Urothelium cell line (cell line): ENCODE results near the gene CLSTN1.
"Not testable (repeated sequence)": the region's sequence is repeated elsewhere in the genome, so short reads cannot be mapped to it uniquely, and the experiment has no call there.

Experiments
- DNase-seq: peaks from one replicate; pipeline ENCODE4 v3.0.0; 2011; ENCODE audit warnings: low spot score, mixed read lengths
- FAIRE-seq: peaks from 2 replicates; lab custom pipeline; 2011; peaks lifted over from hg19 to GRCh38; lab: Jason Lieb, UNC

The CLSTN1 gene

GRCh38 chr1:9768983-9769382, 54.8 kb downstream of the CLSTN1 start:
- FAIRE-seq (no peak), DNase-seq (no peak)

GRCh38 chr1:9767964-9768668, 55.6 kb downstream of the CLSTN1 start:
- FAIRE-seq (no peak), DNase-seq (no peak)

GRCh38 chr1:9766759-9767442, 56.9 kb downstream of the CLSTN1 start:
- DNase-seq (peak; percentile 75), FAIRE-seq (peak; percentile 89)

- no peak for FAIRE-seq
- no peak for DNase-seq
Observed at GRCh38 chr1:9764550-9764949, 59.2 kb downstream of the CLSTN1 start.

- DNase-seq (no peak), FAIRE-seq (no peak)
Observed at GRCh38 chr1:9763914-9764313, 59.9 kb downstream of the CLSTN1 start.

GRCh38 chr1:9762446-9762845, 61.3 kb downstream of the CLSTN1 start:
- not testable (repeated sequence) for DNase-seq, FAIRE-seq

- FAIRE-seq (no peak), DNase-seq (no peak)
Observed at GRCh38 chr1:9761855-9762254, 61.9 kb downstream of the CLSTN1 start.

- DNase-seq (no peak), FAIRE-seq (no peak)
Observed at GRCh38 chr1:9760824-9761223, 62.9 kb downstream of the CLSTN1 start.

GRCh38 chr1:9759939-9760338, 63.8 kb downstream of the CLSTN1 start:
- FAIRE-seq (no peak), DNase-seq (no peak)

GRCh38 chr1:9758559-9759121, 65.1 kb downstream of the CLSTN1 start:
- no peak for FAIRE-seq
- DNase-seq: no peak

GRCh38 chr1:9755441-9755995, 68.2 kb downstream of the CLSTN1 start:
- DNase-seq: no peak

GRCh38 chr1:9753121-9753531, 70.6 kb downstream of the CLSTN1 start:
- DNase-seq: no peak
- FAIRE-seq: no peak

More at GRCh38 chr1:9755441-9755995, 68.2 kb downstream of the CLSTN1 start:
- FAIRE-seq: no peak

- DNase-seq: no peak
- no peak for FAIRE-seq
Observed at GRCh38 chr1:9751971-9752370, 71.8 kb downstream of the CLSTN1 start.

GRCh38 chr1:9749361-9749760, 74.4 kb downstream of the CLSTN1 start:
- FAIRE-seq (no peak), DNase-seq (no peak)

GRCh38 chr1:9748391-9748790, 75.4 kb downstream of the CLSTN1 start:
- not testable (repeated sequence) for FAIRE-seq

GRCh38 chr1:9746651-9747050, 77.1 kb downstream of the CLSTN1 start:
- no peak for FAIRE-seq

More at GRCh38 chr1:9748391-9748790, 75.4 kb downstream of the CLSTN1 start:
- not testable (repeated sequence) for DNase-seq

GRCh38 chr1:9746211-9746610, 77.6 kb downstream of the CLSTN1 start:
- FAIRE-seq: no peak
- DNase-seq: no peak

More at GRCh38 chr1:9746651-9747050, 77.1 kb downstream of the CLSTN1 start:
- no peak for DNase-seq

- FAIRE-seq (no peak), DNase-seq (no peak)
Observed at GRCh38 chr1:9744106-9744799, 79.5 kb downstream of the CLSTN1 start.

- no peak for DNase-seq
Observed at GRCh38 chr1:9737671-9738070, 86.1 kb downstream of the CLSTN1 start.

GRCh38 chr1:9737057-9737456, 86.7 kb downstream of the CLSTN1 start:
- FAIRE-seq (no peak), DNase-seq (no peak)

More at GRCh38 chr1:9737671-9738070, 86.1 kb downstream of the CLSTN1 start:
- FAIRE-seq: no peak

- no peak for DNase-seq
- no peak for FAIRE-seq
Observed at GRCh38 chr1:9736241-9736640, 87.5 kb downstream of the CLSTN1 start.
